Measurements from ENCODE around the gene DNAH2. TPM values are rescaled to one million over a fixed set of nuclear protein-coding genes. Genes with fewer than 3 reads are reported as not detected.

The DNAH2 gene
- total and polyA plus RNA-seq, 2 donors (not counting 3 experiments of a cell fraction or from before 2014, with no cell fraction given) = 0.10 to 0.11 TPM

GRCh38 chr17:7739746-7740145, 22.2 kb downstream of the DNAH2 start:
- dilution Hi-C loops (cut with MboI; ENCODE audit: extremely low pct_ligation_motif_present, low sequenced_read_pairs) = no loop called here
- no peaks in the 10 kb centered on the region for H3K79me2 ChIP-seq (ENCODE audit: control insufficient read depth, insufficient read depth, low read length)
- H3K4me3 ChIP-seq (replicated peaks in 1 of 3; ENCODE audit: insufficient read depth in 1 of 3, low read depth in 1 of 3, low read length in 3 of 3) = no peak overlapping the region
- H2AFZ ChIP-seq (ENCODE audit: low read depth, low read length) = no peak overlapping the region
- H3K4me1 ChIP-seq (ENCODE audit: control insufficient read depth, extremely low read depth, insufficient read depth, low read length) = peaks cover 2% of the 10 kb centered on the region
- FAIRE-seq = no peak
- no peaks in the 10 kb centered on the region for H3K36me3 ChIP-seq (ENCODE audit: control insufficient read depth in 2 of 2, extremely low read depth in 1 of 2, insufficient read depth in 2 of 2, low read length in 2 of 2)
- no peak overlapping the region for H3K27ac ChIP-seq (ENCODE audit: insufficient read depth, low read depth, low read length)
- H3K4me2 ChIP-seq (ENCODE audit: insufficient read depth, low read length) = no peak overlapping the region
- BruUV-seq (replicated peaks) = no TSS peak
- intact Hi-C loops (cut with micrococcal nuclease) = loop anchor here (5.0 kb wide), 1 partner anchor 83 kb away; no protein-coding TSS in a partner anchor
- ChIA-PET POLR2A (no interaction called here), CTCF (interaction anchor here (0.6 to 1.4 kb wide), 2 partner anchors 31 to 321 kb away, joined by 3 to 4 read pairs; no protein-coding TSS in a partner anchor)
- TF ChIP-seq JUN (IDR thresholded peaks at IDR 0.05; ENCODE audit: borderline replicate concordance, insufficient read depth, insufficient read length, low read depth) = no peak
- H3K9me1 ChIP-seq (replicated peaks; ENCODE audit: control insufficient read depth, extremely low read depth, insufficient read depth, low read length) = no peaks in the 10 kb centered on the region
- H3K27me3 ChIP-seq (ENCODE audit: control insufficient read depth in 2 of 2, insufficient read depth in 2 of 2, low read length in 2 of 2) = peaks cover 6 to 7% of the 10 kb centered on the region in 2 experiments
- H3K9me3 ChIP-seq (replicated peaks; ENCODE audit: control insufficient read depth, insufficient read depth, low read length) = no peaks in the 10 kb centered on the region
- no peak for DNase-seq (ENCODE audit: low read depth, low spot score)
- H4K20me1 ChIP-seq (replicated peaks; ENCODE audit: control insufficient read depth, extremely low read depth, insufficient read depth, low read length) = no peaks in the 10 kb centered on the region
- H3K9ac ChIP-seq (replicated peaks; ENCODE audit: extremely low read depth, insufficient read depth, low read length) = no peak overlapping the region

GRCh38 chr17:7740481-7741001, 23.0 kb downstream of the DNAH2 start:
- intact Hi-C loops (cut with micrococcal nuclease) = loop anchor here (5.0 kb wide), 1 partner anchor 82 kb away; no protein-coding TSS in a partner anchor
- H3K9me3 ChIP-seq (replicated peaks; ENCODE audit: control insufficient read depth, insufficient read depth, low read length) = no peaks in the 10 kb centered on the region
- H3K4me2 ChIP-seq (ENCODE audit: insufficient read depth, low read length) = no peak overlapping the region
- H3K79me2 ChIP-seq (ENCODE audit: control insufficient read depth, insufficient read depth, low read length) = no peaks in the 10 kb centered on the region
- H3K9ac ChIP-seq (replicated peaks; ENCODE audit: extremely low read depth, insufficient read depth, low read length) = no peak overlapping the region
- POLR2A ChIA-PET = no interaction called here
- DNase-seq (ENCODE audit: low read depth, low spot score) = no peak
- peaks cover 7% of the 10 kb centered on the region for H3K4me1 ChIP-seq (ENCODE audit: control insufficient read depth, extremely low read depth, insufficient read depth, low read length)
- CTCF ChIA-PET = interaction anchor here (9.7 kb wide), 1 partner anchor 42 kb away, joined by 236 read pairs; no protein-coding TSS in a partner anchor
- no TSS peak for BruUV-seq (replicated peaks)
- H3K9me1 ChIP-seq (replicated peaks; ENCODE audit: control insufficient read depth, extremely low read depth, insufficient read depth, low read length) = no peaks in the 10 kb centered on the region
- TF ChIP-seq MYC (IDR thresholded peaks at IDR 0.05; ENCODE audit: low read depth, low read length) (no peak), POLR2AphosphoS5 (IDR thresholded peaks at IDR 0.05; ENCODE audit: insufficient read depth, low read depth, low read length) (no peak), GATA2 (IDR thresholded peaks at IDR 0.05; ENCODE audit: insufficient read depth, insufficient read length, low read depth, low read length) (no peak), CTCF (IDR thresholded peaks at IDR 0.05; ENCODE audit: extremely low read depth in 1 of 2, insufficient read depth in 1 of 2, low read depth in 1 of 2, low read length in 2 of 2) (no peak), EZH2 (IDR thresholded peaks at IDR 0.05; ENCODE audit: borderline replicate concordance, low read depth, low read length, severe bottlenecking) (no peak), POLR2A (IDR thresholded peaks at IDR 0.05; ENCODE audit: low read depth, low read length) (no peak), MAX (IDR thresholded peaks at IDR 0.05; ENCODE audit: insufficient read depth, insufficient read length) (no peak), FOS (IDR thresholded peaks at IDR 0.05; ENCODE audit: borderline replicate concordance, insufficient read depth, low read length) (no peak), JUN (IDR thresholded peaks at IDR 0.05; ENCODE audit: borderline replicate concordance, insufficient read depth, insufficient read length, low read depth) (no peak)
- H4K20me1 ChIP-seq (replicated peaks; ENCODE audit: control insufficient read depth, extremely low read depth, insufficient read depth, low read length) = no peaks in the 10 kb centered on the region
- no peak overlapping the region for H3K27ac ChIP-seq (ENCODE audit: insufficient read depth, low read depth, low read length)
- H3K36me3 ChIP-seq (ENCODE audit: control insufficient read depth in 2 of 2, extremely low read depth in 1 of 2, insufficient read depth in 2 of 2, low read length in 2 of 2) = no peaks in the 10 kb centered on the region
- H3K27me3 ChIP-seq (ENCODE audit: control insufficient read depth in 2 of 2, insufficient read depth in 2 of 2, low read length in 2 of 2) = peaks cover 6 to 7% of the 10 kb centered on the region in 2 experiments
- no peak overlapping the region for H3K4me3 ChIP-seq (replicated peaks in 1 of 3; ENCODE audit: insufficient read depth in 1 of 3, low read depth in 1 of 3, low read length in 3 of 3)
- FAIRE-seq = no peak
- dilution Hi-C loops (cut with MboI; ENCODE audit: extremely low pct_ligation_motif_present, low sequenced_read_pairs) = no loop called here
- H2AFZ ChIP-seq (ENCODE audit: low read depth, low read length) = no peak overlapping the region
